ENCODE data around the gene C1orf167.

GRCh38 chr1:11784256-11784992, 22.4 kb downstream of the C1orf167 start:
- TF ChIP-seq CTCF (IDR thresholded peaks at IDR 0.05) = no peak
- TF ChIP-seq EZH2 (IDR thresholded peaks at IDR 0.05; ENCODE audit: borderline replicate concordance, insufficient read depth, low read depth, low read length, poor library complexity, severe bottlenecking) = no peak
